ENCODE results near the gene CPZ. TPM values are rescaled to one million over a fixed set of nuclear protein-coding genes. Genes with fewer than 3 reads are reported as not detected.
"Not testable (repeated sequence)": the region's sequence is repeated elsewhere in the genome, so short reads cannot be mapped to it uniquely, and the experiment has no call there.

Gene CPZ
- total RNA-seq, 1 experiment from 2014 or later, result 1.1 TPM

DNA sequence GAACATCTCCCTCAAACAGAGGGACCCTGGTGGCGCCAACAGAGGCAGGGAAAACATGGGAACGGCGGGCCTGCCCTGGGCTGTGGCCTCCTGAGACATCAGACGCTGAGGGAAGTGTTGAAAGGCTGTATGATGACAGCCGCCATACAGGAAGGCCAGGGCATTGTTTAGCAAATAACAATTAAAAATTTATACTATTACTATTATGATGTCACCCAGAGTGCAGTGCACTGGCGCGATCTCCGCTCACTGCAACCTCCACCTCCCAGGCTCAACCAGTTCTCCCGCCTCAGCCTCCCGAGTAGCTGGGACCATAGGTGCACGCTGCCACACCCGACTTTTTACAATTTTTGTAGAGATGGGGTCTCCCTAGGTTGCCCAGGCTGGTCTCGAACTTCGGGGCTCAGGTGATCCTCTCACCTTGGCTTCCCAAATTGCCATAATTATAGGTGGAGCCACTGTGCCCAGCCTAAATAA, 54.6 kb downstream of the CPZ start:
- DNase-seq, result no peak

DNA sequence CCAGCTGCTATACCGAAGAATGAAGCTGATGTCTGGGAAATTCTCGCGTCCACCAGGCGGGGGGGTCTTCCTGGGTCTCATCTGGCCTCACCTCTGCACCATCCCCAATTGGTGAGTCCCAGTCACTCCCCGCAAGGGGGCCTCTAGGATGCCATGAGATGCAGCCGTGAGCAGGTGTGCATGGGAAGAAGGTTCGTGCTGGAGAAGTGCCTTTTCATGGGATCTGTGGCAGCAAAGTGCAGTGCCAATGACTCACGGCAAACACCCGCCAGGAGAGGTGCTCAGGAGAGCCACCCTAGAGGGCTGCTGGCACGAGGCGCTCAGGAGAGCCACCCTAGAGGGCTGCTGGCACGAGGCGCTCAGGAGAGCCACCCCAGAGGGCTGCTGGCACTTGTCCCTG, 55.1 kb downstream of the CPZ start:
- DNase-seq, result no peak
- Histone ChIP-seq H3K9me3 (no peaks in the 10 kb centered on the region), H3K4me3 (no peak overlapping the region), H3K36me3 (no peaks in the 10 kb centered on the region), H3K27me3 (no peaks in the 10 kb centered on the region)

More for the DNA sequence above, 54.6 kb downstream of the CPZ start:
- no peaks in the 10 kb centered on the region for H3K36me3 ChIP-seq
- H3K27me3 ChIP-seq, result no peaks in the 10 kb centered on the region
- H3K9me3 ChIP-seq, result no peaks in the 10 kb centered on the region
- H3K4me3 ChIP-seq, result no peak overlapping the region

DNA sequence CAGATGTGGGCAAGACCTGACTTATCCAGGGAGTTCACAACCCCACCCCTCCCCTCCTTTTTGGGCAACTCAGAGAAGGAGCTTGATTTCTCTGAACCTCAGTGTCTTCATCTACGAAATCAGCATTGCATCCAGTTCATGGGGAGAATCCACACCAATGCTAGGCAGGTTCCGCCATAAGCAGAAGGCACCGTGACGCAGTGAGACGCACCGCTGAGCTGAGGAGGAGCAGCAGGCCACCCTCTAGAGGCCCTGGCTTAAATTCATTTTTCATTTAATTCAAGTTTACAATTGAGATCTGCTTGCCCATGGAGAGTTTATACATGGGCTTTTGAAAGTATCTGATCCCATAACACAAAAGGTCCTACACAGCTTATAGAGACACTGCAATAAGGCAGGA, 55.7 kb downstream of the CPZ start:
- Histone ChIP-seq H3K36me3 (no peaks in the 10 kb centered on the region), H3K9me3 (no peaks in the 10 kb centered on the region), H3K27me3 (no peaks in the 10 kb centered on the region), H3K4me3 (no peak overlapping the region)
- DNase-seq, result no peak

DNA sequence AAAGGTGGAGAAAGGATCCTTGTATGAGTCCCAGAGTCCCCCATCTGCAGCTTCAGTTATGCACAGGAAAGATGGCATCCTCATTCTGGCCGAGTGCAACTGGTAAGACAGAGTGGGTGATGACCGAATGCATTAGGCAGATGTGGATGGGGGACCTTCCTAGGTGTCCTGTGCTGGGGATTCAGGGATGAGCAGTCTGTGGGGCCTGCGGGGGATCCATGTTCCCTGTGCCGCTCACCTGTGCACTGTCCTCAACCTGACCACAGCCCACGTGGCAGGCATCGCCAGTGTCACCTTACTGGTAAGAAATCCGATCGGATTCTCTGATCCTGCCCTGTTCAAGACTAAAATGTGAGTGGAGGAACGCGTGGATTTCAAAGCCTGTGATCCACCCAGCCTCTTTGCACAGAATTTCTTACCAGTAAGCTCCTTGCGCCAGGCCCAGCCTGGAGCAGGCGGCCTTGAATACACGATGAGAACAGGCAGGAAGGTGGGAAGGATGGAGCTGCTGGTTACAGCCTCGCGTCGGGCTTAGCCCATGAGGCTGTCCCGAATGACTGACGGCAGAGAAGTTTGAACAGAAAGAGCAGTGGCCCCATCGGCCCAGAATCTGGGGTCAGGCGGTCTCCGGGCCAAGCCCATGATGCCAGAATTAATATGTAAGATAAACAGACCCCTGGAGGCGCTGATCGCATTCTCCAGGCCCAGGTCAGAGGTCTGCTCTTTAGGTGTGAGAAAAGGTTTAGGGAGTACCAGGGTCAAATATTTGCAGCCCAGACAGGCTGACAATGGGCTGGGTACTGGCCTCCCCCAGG, 56.5 kb downstream of the CPZ start:
- H3K27me3 ChIP-seq, result no peaks in the 10 kb centered on the region
- no peak overlapping the region for H3K4me3 ChIP-seq
- H3K9me3 ChIP-seq, result no peaks in the 10 kb centered on the region
- no peaks in the 10 kb centered on the region for H3K36me3 ChIP-seq
- DNase-seq, result no peak

DNA sequence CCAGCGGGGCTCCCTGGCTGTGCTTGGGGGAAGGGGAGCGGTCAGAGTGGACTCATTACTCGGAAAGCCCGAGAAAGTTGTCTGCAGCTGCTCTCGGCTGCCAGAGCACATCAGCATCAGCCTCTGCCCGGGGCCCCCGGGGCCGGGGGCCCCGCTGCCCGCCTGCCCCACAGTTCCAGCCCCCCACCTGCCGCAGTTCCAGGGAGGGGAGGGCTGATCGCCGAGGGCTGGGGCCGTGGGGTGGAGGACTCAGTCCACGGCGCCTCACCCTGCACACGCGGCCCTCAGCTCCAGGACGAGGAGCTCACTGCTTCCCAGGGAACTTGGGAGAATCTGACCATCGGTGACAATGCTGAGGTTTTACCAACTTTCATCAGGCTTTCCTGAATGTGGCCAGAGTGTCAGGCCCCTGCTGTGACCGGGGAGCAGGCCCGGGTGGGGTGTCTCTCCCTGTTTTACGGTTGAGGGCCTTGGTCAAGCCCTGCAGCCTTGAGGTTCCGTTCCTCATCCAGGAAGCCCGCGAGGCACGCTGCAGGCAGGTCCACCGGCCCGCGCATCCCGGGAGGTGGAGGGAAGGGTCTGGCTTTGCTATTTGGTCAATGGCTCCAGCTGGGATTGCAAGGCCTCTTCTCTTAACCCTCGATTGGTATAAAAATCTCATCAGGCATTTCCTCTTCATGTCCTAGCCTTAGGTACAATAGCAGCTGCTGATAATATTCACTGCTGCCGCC, 57.2 kb downstream of the CPZ start:
- DNase-seq, result no peak
- no peak overlapping the region for H3K4me3 ChIP-seq
- H3K27me3 ChIP-seq, result no peaks in the 10 kb centered on the region
- H3K9me3 ChIP-seq, result no peaks in the 10 kb centered on the region
- no peaks in the 10 kb centered on the region for H3K36me3 ChIP-seq

DNA sequence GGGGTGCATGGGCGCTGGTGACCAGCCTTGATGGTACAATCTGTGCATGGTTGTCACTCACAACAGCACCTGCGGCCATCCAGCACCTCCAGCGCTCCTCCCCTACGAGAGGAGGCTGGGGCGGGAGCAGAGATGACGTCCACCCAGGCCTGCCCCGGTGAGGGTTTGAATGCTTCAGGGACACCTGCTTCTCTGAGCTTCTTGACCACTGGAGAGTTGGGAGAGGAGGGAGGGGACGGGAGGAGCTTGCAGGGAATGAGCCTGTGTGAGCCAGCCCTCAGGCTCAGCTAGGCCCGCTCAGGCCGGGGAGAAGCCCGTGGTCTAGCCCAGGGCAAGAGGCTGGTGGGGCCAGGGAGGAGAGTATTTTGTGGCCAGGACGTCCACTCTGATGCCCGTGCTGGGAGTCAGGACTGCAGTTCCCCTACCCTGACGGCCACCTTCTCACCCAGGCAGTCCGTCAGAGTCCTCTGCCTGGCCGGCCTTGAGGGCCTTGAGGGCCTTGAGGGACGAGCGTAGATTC, 59.2 kb downstream of the CPZ start:
- Histone ChIP-seq H3K36me3 (no peaks in the 10 kb centered on the region), H3K27me3 (no peaks in the 10 kb centered on the region), H3K9me3 (no peaks in the 10 kb centered on the region), H3K4me3 (no peak overlapping the region)
- DNase-seq, result no peak

DNA sequence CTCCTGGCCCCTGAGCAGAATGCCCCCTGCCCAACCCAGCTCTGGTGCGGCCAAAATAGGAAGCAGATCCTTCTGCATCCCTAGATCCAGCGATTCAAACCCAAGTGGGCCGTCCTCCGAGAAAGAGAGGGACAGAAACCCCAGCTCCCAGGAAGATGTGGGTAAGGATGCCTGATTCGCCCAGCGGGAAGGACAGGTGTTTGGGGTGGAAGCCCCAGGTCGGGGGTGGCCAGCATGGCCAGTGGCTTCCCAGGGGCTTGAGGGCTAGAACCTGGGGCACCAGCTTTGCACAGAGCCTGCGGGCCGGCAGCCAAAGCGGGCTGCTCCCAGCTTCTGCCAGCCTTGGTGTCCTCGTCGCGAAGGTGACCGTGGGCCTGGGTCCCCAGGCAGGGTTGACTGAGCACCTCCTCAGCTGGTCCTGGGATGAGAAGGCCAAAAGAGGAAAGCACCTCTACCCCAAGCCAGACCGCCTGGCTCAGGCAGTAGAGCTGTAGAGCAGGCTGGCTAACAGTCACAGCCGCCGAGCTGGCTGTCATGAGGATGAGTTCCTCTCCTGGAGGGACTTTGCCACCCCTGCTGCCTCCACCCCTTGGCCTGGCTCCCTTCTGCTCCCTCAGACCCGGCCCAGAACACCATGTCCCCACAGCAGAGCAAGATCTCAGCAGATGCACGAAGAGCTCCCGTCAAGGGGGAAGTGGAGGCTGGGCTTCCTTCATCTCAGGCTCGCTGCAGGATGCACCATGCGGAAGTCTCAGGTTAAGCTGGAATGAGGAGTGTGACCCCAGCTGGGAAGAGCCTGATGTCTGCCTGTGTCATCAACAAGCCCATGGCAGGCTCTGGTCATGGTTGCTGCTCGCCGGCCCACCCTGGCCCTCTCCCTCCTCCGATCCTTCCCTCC, 59.9 kb downstream of the CPZ start:
- H3K27me3 ChIP-seq, result no peaks in the 10 kb centered on the region

DNA sequence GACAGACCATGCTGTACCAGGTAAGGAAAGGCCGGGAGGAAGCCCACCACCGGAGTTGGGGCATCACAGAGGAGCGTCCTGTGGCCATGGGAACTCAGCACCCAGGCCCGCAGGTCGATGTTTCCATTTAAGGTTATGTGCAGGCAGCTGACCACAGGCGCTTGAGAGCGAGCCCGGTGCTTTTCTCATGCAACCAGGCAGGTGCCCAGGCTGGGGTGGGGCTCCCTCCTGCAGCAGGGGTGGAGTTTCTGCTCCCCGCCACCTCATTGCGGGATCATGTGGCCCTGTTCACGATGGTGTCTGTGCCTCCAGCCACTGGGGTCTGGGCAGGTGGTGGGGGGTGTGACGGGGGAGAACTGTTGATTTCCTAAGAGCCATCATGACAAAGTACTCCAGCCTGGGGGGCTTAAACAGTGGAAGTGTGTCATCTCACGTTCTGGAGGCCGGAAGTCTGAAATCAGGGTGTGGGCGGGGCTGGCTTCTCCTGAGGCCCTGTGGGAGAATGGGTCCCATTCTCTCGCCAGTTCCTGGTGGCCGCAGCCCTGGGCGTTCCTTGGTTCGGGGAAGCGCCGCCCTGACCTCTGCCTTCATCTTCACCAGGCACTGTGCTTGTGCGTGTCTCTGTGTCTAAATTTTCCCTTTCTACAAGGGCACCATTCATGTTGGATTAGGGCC, 60.9 kb downstream of the CPZ start:
- H3K9me3 ChIP-seq, result no peaks in the 10 kb centered on the region
- no peaks in the 10 kb centered on the region for H3K27me3 ChIP-seq
- H3K36me3 ChIP-seq, result no peaks in the 10 kb centered on the region
- H3K4me3 ChIP-seq, result no peak overlapping the region
- no peak for DNase-seq

More for the DNA sequence above, 59.9 kb downstream of the CPZ start:
- DNase-seq, result no peak
- no peak overlapping the region for H3K4me3 ChIP-seq
- H3K9me3 ChIP-seq, result no peaks in the 10 kb centered on the region
- no peaks in the 10 kb centered on the region for H3K36me3 ChIP-seq

DNA sequence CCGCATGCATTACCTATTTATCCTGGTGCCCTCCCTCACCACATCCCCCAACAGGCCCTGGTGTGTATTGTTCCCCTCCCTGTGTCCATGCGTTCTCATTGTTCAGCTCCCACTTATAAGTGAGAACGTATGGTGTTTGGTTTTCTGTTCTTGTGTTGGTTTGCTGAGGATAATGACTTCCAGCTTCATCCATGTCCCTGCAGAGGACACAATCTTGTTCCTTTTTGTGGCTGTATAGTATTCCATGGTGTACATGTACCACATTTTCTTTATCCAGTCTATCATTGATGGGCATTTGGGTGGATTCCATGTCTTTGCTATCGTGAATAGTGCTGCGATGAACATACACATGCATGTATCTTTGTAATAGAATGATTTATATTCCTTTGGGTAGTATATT, 61.6 kb downstream of the CPZ start:
- H3K9me3 ChIP-seq, H3K4me3 ChIP-seq, H3K27me3 ChIP-seq, DNase-seq, H3K36me3 ChIP-seq: not testable (repeated sequence)

DNA sequence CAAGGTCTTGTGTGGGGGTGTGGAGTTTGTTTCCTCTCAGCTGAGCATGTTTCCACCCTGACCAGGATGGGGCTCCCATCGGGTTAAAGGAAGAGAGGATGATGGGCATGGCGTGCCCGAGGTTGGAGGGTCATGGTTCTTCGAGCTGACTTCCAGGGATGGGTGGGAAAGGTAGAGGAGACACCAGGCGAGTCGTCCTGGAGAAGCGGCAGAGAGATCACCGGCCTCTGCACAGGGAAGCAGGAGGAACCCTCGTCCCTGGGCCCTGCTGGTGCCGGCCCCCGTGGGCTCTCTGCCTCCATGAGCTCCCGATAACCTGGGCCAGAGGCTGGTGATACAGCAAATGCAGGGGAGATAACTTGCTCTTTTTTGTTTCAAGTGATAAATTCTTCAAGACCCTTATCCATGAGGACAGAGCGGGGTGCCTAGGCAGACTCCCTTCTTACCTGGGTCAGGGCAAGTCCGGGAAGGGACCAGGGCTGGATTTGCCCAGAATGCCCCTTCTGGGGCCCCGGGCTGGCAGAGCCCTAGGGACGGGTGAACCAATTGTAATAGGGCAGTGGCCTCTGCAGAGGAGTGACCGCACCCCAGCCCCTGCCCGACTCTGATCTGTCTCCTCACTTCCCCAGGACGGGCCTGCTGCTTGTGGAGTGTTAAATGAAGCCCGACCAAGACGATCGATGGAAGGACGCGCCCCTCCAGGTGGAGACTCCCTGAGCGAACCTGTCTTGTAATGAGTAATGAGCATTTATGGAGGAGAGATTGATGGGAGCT, 63.0 kb downstream of the CPZ start:
- Histone ChIP-seq H3K4me3 (no peak overlapping the region), H3K27me3 (no peaks in the 10 kb centered on the region), H3K9me3 (no peaks in the 10 kb centered on the region), H3K36me3 (no peaks in the 10 kb centered on the region)
- no peak for DNase-seq

DNA sequence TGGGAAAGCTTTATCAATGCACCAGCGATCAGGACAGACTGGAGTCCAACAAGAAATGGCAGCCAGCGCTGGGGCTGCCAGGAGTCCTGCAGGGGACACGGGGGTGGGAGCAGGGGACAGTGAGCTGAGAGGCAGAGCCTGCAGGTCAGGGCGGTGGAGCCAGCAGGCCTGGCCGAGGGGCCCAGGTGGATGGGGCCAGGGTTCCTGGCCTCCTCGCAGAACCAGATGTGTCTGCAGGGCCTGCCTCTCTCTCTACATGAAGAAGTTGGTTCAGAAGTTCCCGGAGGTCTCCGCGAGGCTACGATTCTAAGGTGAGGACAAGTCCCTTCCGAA, 63.6 kb downstream of the CPZ start:
- Histone ChIP-seq H3K4me3 (no peak overlapping the region), H3K36me3 (no peaks in the 10 kb centered on the region), H3K9me3 (no peaks in the 10 kb centered on the region), H3K27me3 (no peaks in the 10 kb centered on the region)
- DNase-seq, result no peak

DNA sequence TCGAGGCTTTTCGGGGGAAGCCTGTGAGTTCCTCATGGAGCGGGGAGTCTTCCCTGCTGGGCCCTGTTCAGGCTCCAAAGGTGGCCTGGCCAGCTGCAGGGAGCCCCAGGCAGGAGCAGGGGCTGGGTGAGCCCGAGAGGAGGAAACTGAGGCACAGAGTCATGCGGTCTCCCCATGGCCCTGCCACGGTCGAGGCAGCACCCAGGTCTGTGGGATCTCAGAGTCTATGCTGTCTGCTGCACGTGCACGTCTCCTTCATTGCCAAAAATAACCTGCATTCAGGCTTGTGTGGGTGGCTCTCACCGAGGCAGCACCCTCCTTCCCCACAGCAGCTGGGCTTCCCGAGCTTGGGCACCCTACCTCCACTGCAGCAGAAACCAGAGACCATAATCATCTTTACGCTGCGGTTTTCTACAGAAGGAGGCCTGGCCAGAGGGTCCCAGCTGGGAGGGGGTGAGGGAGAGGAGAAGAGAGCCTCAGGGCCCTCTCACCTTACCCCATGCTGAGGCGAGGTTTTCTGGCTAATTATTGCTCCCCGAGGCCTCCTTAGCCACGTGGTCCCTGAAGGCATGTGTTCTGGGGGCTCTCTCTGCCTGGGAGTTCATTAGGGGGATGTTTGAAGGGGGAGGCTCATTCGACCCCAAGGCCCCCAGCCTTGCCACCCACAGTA, 64.3 kb downstream of the CPZ start:
- no peaks in the 10 kb centered on the region for H3K9me3 ChIP-seq
- H3K4me3 ChIP-seq, result no peak overlapping the region
- no peaks in the 10 kb centered on the region for H3K27me3 ChIP-seq
- no peak for DNase-seq
- no peaks in the 10 kb centered on the region for H3K36me3 ChIP-seq

DNA sequence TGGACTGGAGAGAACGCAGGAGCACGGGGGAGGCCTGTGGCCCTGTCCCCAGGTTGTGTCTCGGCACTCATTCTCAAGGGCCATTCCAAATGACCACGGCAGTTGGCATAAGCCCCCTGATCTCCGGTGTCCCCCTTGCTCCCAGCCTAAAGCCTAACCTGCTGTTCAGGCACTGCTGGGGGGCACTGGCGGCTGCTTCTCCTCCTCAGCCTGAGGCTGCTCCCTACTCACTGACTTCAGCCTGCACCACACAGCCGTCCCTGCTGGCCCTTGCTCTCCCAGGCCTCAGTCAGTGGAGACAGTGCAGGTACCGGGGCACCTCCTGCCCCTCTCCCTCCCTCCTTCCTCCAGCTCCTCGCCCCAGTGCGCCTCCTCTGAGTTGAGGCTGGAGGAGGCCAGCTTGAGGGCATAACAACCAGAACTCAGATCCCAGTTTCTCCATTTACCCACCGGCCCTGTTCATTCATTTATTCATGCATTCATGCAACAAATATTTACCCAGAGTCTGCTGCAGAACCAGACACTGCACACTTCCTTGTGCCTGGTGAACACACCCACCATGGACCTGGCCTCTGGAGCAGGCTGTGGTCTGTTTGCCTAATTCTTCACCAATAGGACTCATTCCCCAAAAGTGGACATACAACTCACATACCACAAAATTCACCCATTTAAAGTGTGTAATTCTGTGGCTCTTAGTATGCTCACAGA, 65.0 kb downstream of the CPZ start:
- H3K9me3 ChIP-seq, result no peaks in the 10 kb centered on the region
- no peak overlapping the region for H3K4me3 ChIP-seq
- no peaks in the 10 kb centered on the region for H3K36me3 ChIP-seq
- DNase-seq, result no peak
- no peaks in the 10 kb centered on the region for H3K27me3 ChIP-seq

DNA sequence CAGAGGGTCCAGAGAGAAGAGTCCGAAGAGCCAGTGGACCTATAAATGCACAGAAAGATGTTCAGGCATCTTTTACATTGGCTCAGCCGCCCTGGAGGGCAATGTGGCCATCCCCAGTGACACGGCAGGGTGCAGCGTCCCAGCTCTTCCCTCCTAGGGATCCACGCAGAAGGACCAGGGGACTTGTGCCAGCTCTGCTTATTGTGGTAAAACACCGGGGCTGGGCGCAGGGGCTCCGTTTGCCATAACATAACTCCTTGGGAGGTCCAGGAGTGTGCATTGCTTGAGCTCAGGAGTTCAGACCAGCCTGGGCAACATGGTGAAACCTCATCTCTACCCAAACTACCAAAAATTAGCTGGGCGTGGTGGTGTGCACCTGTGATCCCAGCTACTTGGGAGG, 70.2 kb downstream of the CPZ start:
- no peak for DNase-seq
- Histone ChIP-seq H3K4me3 (no peak overlapping the region), H3K27me3 (no peaks in the 10 kb centered on the region), H3K9me3 (no peaks in the 10 kb centered on the region), H3K36me3 (no peaks in the 10 kb centered on the region)
